GM12873 (cell line): ENCODE measurements around the gene TLK2.

Experiments used
- TF ChIP-seq, protein P1 (sequence below): IDR thresholded peaks from 2 replicates; pipeline ENCODE4 v1.5.1; 2012; ENCODE audit warnings: low read depth, mild to moderate bottlenecking, moderate library complexity, low read length, control low read depth; ENCODE audit not compliant: insufficient read depth; ENCODE audit errors: missing control alignments

Gene TLK2

DNA sequence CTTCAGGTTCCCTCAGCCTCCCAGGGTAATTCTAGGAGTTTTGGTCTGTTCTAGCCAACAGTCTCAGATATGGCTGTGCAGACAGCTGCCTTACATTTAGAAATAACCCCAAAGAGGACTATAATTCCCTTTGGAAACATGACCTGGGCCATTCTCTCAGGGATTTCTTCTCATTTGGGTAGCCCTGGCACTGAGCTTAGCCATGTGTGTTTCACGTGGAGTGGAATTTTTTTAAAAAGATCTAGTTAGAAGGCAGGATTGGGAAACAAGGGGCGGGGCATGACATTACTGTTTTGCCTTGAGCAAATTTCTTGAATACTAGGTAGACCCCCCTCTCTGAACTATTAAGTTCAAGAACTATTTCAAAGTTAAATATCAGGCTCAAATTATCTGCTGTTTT is 119.3 kb downstream of the TLK2 start:
- TF ChIP-seq, protein P1, sequence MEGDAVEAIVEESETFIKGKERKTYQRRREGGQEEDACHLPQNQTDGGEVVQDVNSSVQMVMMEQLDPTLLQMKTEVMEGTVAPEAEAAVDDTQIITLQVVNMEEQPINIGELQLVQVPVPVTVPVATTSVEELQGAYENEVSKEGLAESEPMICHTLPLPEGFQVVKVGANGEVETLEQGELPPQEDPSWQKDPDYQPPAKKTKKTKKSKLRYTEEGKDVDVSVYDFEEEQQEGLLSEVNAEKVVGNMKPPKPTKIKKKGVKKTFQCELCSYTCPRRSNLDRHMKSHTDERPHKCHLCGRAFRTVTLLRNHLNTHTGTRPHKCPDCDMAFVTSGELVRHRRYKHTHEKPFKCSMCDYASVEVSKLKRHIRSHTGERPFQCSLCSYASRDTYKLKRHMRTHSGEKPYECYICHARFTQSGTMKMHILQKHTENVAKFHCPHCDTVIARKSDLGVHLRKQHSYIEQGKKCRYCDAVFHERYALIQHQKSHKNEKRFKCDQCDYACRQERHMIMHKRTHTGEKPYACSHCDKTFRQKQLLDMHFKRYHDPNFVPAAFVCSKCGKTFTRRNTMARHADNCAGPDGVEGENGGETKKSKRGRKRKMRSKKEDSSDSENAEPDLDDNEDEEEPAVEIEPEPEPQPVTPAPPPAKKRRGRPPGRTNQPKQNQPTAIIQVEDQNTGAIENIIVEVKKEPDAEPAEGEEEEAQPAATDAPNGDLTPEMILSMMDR = no peak

DNA sequence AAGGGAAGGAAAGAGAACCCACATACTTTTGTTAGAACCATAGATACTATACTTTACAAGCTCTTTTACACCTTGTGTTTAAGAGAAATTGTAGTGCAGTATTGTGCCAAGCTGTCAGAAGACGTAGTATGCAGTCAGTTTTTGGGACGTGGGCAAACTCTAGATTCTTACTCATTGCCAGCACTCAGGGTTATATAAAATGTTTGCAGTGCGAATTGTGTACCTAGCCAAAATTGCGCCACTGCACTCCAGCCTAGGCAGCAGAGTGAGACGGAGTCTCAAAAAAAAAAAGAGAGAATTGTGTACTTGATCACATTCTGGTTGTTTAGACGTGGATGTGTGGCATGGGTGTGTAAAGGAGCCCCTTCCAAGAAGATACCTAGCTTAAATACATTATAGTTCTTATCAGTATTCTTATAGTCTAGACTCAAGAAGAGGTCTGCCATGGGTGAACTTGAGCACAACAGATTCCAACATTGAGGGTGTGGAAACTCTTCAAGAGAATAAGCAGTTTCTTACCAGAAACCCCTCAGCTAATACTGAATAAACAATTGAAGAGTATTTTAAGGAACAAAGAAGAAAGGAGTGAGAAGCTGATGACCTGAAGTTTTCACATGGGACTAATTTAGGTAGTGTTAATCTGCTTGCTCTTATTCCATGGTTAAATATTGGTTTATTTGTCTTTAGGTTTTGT is 121.5 kb downstream of the TLK2 start:
- TF ChIP-seq, protein P1 = no peak

DNA sequence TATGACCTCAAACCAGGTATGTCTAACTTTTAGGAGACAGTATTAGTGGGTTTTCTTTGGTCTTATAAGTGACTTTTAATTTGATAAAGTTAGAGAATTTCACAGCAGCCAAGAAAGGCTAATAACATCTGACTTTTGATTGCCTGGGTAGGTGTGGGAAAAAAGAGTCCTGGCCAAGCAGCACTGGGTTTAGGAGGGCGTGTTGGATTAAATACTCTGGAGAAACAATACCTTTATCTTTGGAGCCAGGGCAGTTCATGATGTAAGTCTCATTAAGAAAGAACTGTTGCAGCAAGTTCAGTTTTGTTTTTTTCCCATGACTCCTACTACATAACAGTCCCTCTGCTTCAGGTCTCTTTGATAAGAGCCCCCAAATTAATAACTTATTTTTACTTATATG is 122.2 kb downstream of the TLK2 start:
- TF ChIP-seq, protein P1 = no peak

DNA sequence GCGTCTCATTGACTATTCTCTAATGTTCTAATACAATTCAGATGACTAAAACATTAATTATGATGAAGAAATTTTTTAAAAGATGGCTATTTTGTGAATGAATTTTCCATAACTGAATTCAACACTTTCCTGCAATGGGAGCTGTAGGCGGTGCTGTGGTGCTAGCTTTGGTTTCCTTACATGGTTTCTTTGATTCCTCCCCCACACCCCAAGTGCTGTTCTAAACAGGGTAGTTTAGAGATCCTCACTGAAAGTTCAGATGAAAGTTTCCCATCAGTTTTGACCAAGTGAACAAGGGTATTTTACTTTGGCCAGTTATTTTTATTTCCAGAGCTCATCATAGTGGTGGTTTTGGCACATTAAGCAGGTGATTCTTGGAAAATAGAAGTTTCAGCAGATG is 122.8 kb downstream of the TLK2 start:
- TF ChIP-seq, protein P1 = no peak

DNA sequence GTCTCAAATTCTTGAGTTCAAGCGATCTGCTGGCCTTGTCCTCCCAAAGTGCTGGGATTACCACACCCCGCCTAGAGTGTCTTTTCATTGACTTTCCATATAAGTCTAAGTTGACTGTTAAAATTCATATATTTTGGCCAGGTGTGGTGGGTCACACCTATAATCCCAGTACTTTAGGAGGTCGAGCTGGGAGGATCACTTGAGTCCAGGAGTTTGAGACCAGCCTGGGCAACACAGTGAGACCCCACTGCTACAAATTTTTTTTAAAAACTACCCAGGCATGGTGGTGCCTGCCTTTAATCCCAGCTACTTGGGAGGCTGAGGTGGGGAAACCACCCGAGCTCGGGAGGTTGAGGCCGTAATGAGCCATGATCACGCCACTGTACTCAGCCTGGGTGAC is 127.0 kb downstream of the TLK2 start:
- TF ChIP-seq, protein P1 = no peak

DNA sequence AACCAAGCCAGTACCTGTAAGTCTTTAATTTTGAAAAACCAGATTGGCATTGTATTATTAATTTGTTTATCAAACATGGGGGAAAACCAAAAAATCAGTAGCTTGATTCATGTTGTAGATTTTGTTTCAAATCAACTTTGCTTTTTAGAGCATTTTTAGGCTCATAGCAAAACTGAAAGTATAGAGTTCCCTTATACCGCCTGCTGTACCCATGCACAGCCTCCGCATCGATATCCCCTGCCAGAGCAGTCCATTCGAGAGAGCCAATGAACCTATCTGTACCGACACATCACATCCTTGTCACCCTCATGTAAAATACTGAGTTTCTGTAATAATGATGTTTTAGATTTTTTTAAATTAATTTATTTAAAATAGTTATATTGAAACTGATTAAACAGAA is 132.7 kb downstream of the TLK2 start:
- TF ChIP-seq, protein P1 = no peak

DNA sequence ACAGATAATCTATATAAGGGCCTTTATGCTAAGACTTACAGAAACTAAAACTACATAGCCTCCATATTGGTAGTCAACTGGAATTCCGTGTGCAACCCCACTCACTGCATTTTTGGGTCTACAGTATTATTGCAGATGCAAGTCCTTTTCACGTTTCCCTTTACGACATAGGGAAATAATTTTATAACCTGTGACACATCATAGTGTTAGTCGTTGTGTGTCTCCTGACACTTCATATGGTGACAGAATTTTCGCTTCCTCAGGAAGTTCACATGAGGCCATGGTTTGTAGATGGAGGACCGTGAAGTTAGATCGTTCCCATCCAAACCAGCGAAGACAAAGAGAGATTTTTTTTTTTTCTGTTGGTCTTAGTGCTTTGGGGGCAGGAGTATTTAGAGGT is 133.1 kb downstream of the TLK2 start:
- TF ChIP-seq, protein P1 = no peak

DNA sequence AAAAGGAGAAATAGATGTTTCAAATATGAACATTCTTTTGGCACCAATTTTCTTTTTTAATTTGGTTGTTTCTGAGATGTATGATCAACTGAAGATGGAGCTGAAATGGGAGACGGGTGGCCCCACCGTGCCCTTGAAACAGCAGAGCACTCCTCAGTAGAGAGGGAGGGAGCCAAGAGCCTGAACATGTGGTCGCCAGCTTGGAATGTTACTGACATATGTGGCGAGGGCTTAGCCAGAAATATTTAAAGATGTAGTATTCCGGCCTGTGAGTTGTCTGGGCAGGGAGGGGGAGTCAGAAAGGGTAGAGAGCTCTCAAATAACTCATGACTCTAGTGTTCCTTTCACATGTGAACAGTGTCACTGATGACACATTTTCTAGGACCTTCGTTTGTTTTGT is 135.5 kb downstream of the TLK2 start:
- TF ChIP-seq, protein P1 = no peak
